CD4-positive, alpha-beta T cell (primary cell): ENCODE measurements around the gene VAT1. TPM values are rescaled to one million over a fixed set of nuclear protein-coding genes. Genes with fewer than 3 reads are reported as not detected.

ENCODE experiments used
- ATAC-seq: fragments of 200-7000 bp; cut with Tn5 transposase; one replicate; pipeline ENCODE4 v1.10.0; 2022; ENCODE audit warnings: mild to moderate bottlenecking; ENCODE audit not compliant: poor library complexity
- CTCF ChIA-PET: fragments of 350-600 bp; sonication (Branson Sonifier 250); formaldehyde crosslinking; loops from one replicate; lab custom pipeline; 2021; ENCODE audit warnings: antibody characterized with exemption, inconsistent platforms; lab: Charles Lee
- POLR2A ChIA-PET: fragments of 350-600 bp; sonication (Branson Sonifier 250); formaldehyde crosslinking; loops from one replicate; lab custom pipeline; 2021; ENCODE audit warnings: antibody characterized with exemption, inconsistent platforms; lab: Charles Lee
- DNase-seq, 14 experiments: peaks; one replicate each; pipeline ENCODE4 v3.0.0-alpha.2; 2013 to 2020; ENCODE audit warnings: mixed read lengths in 2 of 14
- H3K27ac ChIP-seq, 2 donors: one replicate each; pipeline versions ENCODE4 v1.5.1 to v1.7.0; 2013; ENCODE audit warnings: low read length in 2 of 2, low read depth in 1 of 2, mild to moderate bottlenecking in 1 of 2
- H3K27me3 ChIP-seq, 2 experiments: 1 replicate in 1 of 2; 2 replicates in 1 of 2; pipeline versions ENCODE4 v1.6.1 to v1.7.0; 2013; ENCODE audit warnings: low read length in 2 of 2, control low read depth in 1 of 2, mild to moderate bottlenecking in 1 of 2, moderate library complexity in 1 of 2; ENCODE audit not compliant: insufficient read depth in 2 of 2, control insufficient read depth in 1 of 2
- H3K36me3 ChIP-seq: one replicate; pipeline ENCODE4 v1.6.1; 2013; ENCODE audit warnings: low read length, control low read depth; ENCODE audit not compliant: insufficient read depth
- H3K4me1 ChIP-seq: one replicate; pipeline ENCODE4 v1.6.1; 2013; ENCODE audit warnings: low read length, control low read depth; ENCODE audit not compliant: insufficient read depth
- H3K4me3 ChIP-seq: one replicate; pipeline ENCODE4 v1.5.1; 2013; ENCODE audit warnings: mild to moderate bottlenecking, low read length, moderate library complexity
- H3K9me3 ChIP-seq, 2 experiments: 1 replicate in 1 of 2; 2 replicates in 1 of 2; pipeline versions ENCODE4 v1.6.1 to v1.7.0; 2013; ENCODE audit warnings: low read length in 2 of 2, mild to moderate bottlenecking in 2 of 2, control low read depth in 1 of 2, moderate library complexity in 1 of 2; ENCODE audit not compliant: control insufficient read depth in 1 of 2, insufficient read depth in 1 of 2
- H3K27ac Mint-ChIP-seq: one replicate; pipeline ENCODE4 v1.8.0; 2020; ENCODE audit warnings: mixed read lengths
- H3K27me3 Mint-ChIP-seq: one replicate; pipeline ENCODE4 v1.8.0; 2021; ENCODE audit warnings: mixed read lengths
- H3K36me3 Mint-ChIP-seq: one replicate; pipeline ENCODE4 v1.8.0; 2021; ENCODE audit warnings: low read depth, mixed read lengths
- H3K4me1 Mint-ChIP-seq: one replicate; pipeline ENCODE4 v1.8.0; 2021; ENCODE audit warnings: low read depth, mixed read lengths
- H3K4me3 Mint-ChIP-seq: one replicate; pipeline ENCODE4 v1.8.0; 2020; ENCODE audit warnings: mild to moderate bottlenecking, mixed read lengths
- H3K9me3 Mint-ChIP-seq: one replicate; pipeline ENCODE4 v1.8.0; 2020; ENCODE audit warnings: mixed read lengths
- CTCF ChIP-seq: fragments of 200-600 bp; IDR thresholded peaks from one replicate; pipeline ENCODE4 v1.8.0; 2022; ENCODE audit warnings: antibody characterized with exemption, mild to moderate bottlenecking
- intact Hi-C, 2 experiments: fragments of 100-400 bp; cut with DNase I in 1 of 2; cut with micrococcal nuclease in 1 of 2; formaldehyde crosslinking; loops; one replicate each; pipeline versions ENCODE4 v1.15.1 to v1.9.0; 2023 to 2025; cut with DNase I, micrococcal nuclease
- total RNA-seq, 174 experiments: library from RNA in 2 of 174; stranded (reverse) in 2 of 174; gene quantifications; one replicate each; pipeline ENCODE4 v1.2.3 and lab custom pipeline; 2021 to 2026

VAT1 gene
- total RNA-seq, 2 experiments from 2014 or later: 27.5 to 27.6 TPM

- Histone ChIP-seq H3K36me3 (peaks cover 38% of the 10 kb centered on the region), H3K9me3 (no peaks in the 10 kb centered on the region), H3K4me1 (peaks cover 13% of the 10 kb centered on the region), H3K27ac (no peak overlapping the region), H3K27me3 (no peaks in the 10 kb centered on the region), H3K4me3 (no peak overlapping the region)
- intact Hi-C loops: no loop called here
- H3K9me3 Mint-ChIP-seq: no peaks in the 10 kb centered on the region
- H3K36me3 Mint-ChIP-seq: peaks cover 48% of the 10 kb centered on the region
- CTCF ChIA-PET: no interaction called here
- peaks cover 22% of the 10 kb centered on the region for H3K4me1 Mint-ChIP-seq
- DNase-seq (no peak), ATAC-seq (no peak)
- H3K27me3 Mint-ChIP-seq: no peaks in the 10 kb centered on the region
- H3K4me3 Mint-ChIP-seq: no peak overlapping the region
- H3K27ac Mint-ChIP-seq: no peak overlapping the region
- TF ChIP-seq CTCF: no peak
- POLR2A ChIA-PET: interaction anchor here (1.0 to 3.8 kb wide), 4 partner anchors 11 to 355 kb away, joined by 3 to 15 read pairs (median 4); partner anchors contain the start of genes RND2 and RPL27
Observed at GRCh38 chr17:43013296-43013695, 8.9 kb downstream of the VAT1 start.

GRCh38 chr17:43011728-43012472, 10.3 kb downstream of the VAT1 start:
- POLR2A ChIA-PET: interaction anchor here (1.0 to 3.8 kb wide), 4 partner anchors 10 to 356 kb away, joined by 3 to 15 read pairs (median 4); partner anchors contain the start of genes RND2 and RPL27

GRCh38 chr17:43010667-43011308, 11.4 kb downstream of the VAT1 start:
- intact Hi-C loops: no loop called here
- no peak for TF ChIP-seq CTCF
- Histone ChIP-seq H3K4me3 (no peak overlapping the region), H3K27ac (no peak overlapping the region), H3K27me3 (no peaks in the 10 kb centered on the region), H3K9me3 (no peaks in the 10 kb centered on the region), H3K4me1 (peaks cover 33% of the 10 kb centered on the region), H3K36me3 (peaks cover 32% of the 10 kb centered on the region)
- H3K36me3 Mint-ChIP-seq: peaks cover 46% of the 10 kb centered on the region
- no peaks in the 10 kb centered on the region for H3K27me3 Mint-ChIP-seq
- ATAC-seq (no peak), DNase-seq (no peak)
- POLR2A ChIA-PET: interaction anchor here (3.8 kb wide), 1 partner anchor 12 kb away, joined by 15 read pairs; the partner anchor contains the start of gene RPL27
- peaks cover 23% of the 10 kb centered on the region for H3K4me1 Mint-ChIP-seq
- H3K9me3 Mint-ChIP-seq: no peaks in the 10 kb centered on the region
- CTCF ChIA-PET: no interaction called here
- peak overlapping the region; percentile 3 for H3K27ac Mint-ChIP-seq
- peak overlapping the region; percentile 30 for H3K4me3 Mint-ChIP-seq

More at GRCh38 chr17:43011728-43012472, 10.3 kb downstream of the VAT1 start:
- peaks cover 38% of the 10 kb centered on the region for H3K36me3 ChIP-seq
- no peak overlapping the region for H3K4me3 ChIP-seq
- intact Hi-C loops: no loop called here
- Mint-ChIP-seq H3K27ac (no peak overlapping the region), H3K4me3 (peak overlapping the region; percentile 35), H3K9me3 (no peaks in the 10 kb centered on the region), H3K27me3 (no peaks in the 10 kb centered on the region), H3K36me3 (peaks cover 48% of the 10 kb centered on the region), H3K4me1 (peaks cover 16% of the 10 kb centered on the region)
- peaks cover 25% of the 10 kb centered on the region for H3K4me1 ChIP-seq
- H3K27ac ChIP-seq: no peak overlapping the region
- ATAC-seq (no peak), DNase-seq (no peak)
- CTCF ChIA-PET: no interaction called here
- no peak for TF ChIP-seq CTCF
- no peaks in the 10 kb centered on the region for H3K27me3 ChIP-seq
- no peaks in the 10 kb centered on the region for H3K9me3 ChIP-seq
